ENCODE measurements around the gene NEU2. TPM values are rescaled to one million over a fixed set of nuclear protein-coding genes. Genes with fewer than 3 reads are reported as not detected.

The NEU2 gene
- total RNA-seq, 2 experiments from 2014 or later = not detected

DNA sequence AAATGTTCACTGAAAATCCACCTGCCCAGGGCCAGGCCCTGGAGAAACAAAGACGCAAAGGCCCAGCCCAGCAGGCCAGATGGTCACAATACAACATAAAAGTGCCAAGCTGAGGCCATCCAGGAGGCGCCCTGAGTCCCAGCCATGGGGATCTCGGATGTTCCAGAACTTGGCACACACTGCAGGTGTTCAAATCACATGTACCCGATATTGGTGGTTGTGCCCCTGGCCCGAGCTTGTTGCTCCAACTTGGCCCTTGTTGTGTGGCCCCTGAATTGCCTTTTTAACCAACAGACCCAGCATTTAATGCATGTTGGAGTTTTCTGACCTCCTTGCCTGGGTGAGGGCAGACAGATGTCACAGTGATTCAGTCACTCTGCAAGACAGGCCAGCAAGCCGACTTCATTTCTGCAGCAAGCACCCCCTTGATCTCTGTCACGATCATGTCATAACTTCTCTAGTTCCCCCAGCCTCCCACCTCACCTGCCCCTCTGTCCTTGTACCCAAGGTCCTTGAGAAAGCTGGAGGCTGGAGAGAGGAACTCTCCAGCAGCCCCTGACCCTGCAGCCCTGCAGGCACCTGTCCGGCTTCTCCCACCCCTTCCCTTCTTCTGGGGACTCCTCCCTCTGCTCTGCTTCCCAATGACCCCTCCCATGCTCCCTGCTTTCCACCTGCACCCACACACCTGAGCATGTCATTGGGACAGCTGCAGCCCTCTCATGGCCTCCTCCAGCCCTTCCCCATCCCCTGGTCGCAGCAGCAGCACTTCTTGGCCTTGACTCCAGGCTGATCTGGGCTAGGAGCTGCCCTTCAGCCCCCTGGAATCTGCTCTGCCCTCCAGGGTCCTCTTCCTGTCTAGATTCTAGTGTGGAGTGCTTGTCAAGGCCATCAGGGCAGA, 28.6 kb upstream of the NEU2 start:
- ChIA-PET CTCF (no interaction called here), POLR2A (no interaction called here)
- Histone ChIP-seq H3K27me3 (ENCODE audit: control insufficient read depth in 1 of 2, insufficient read depth in 2 of 2, low read length in 2 of 2) (no peaks in the 10 kb centered on the region), H3K36me3 (ENCODE audit: insufficient read depth, low read length) (no peaks in the 10 kb centered on the region), H3K4me3 (ENCODE audit: low read length) (no peak overlapping the region), H3K27ac (ENCODE audit: low read depth in 1 of 2, low read length in 2 of 2) (no peak overlapping the region), H3K9me3 (ENCODE audit: control insufficient read depth in 1 of 2, insufficient read depth in 1 of 2, low read length in 2 of 2) (no peaks in the 10 kb centered on the region), H3K4me1 (ENCODE audit: insufficient read depth, low read length) (no peaks in the 10 kb centered on the region)
- Mint-ChIP-seq H3K27ac (no peak overlapping the region), H3K9me3 (no peaks in the 10 kb centered on the region), H3K27me3 (no peaks in the 10 kb centered on the region), H3K36me3 (ENCODE audit: low read depth) (no peaks in the 10 kb centered on the region), H3K4me3 (no peak overlapping the region), H3K4me1 (ENCODE audit: low read depth) (no peaks in the 10 kb centered on the region)
- TF ChIP-seq, protein P1, sequence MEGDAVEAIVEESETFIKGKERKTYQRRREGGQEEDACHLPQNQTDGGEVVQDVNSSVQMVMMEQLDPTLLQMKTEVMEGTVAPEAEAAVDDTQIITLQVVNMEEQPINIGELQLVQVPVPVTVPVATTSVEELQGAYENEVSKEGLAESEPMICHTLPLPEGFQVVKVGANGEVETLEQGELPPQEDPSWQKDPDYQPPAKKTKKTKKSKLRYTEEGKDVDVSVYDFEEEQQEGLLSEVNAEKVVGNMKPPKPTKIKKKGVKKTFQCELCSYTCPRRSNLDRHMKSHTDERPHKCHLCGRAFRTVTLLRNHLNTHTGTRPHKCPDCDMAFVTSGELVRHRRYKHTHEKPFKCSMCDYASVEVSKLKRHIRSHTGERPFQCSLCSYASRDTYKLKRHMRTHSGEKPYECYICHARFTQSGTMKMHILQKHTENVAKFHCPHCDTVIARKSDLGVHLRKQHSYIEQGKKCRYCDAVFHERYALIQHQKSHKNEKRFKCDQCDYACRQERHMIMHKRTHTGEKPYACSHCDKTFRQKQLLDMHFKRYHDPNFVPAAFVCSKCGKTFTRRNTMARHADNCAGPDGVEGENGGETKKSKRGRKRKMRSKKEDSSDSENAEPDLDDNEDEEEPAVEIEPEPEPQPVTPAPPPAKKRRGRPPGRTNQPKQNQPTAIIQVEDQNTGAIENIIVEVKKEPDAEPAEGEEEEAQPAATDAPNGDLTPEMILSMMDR (IDR thresholded peaks at IDR 0.05) = no peak
- ATAC-seq (ENCODE audit: poor library complexity) (no peak), DNase-seq (no peak)
- intact Hi-C loops (cut with DNase I, micrococcal nuclease) = no loop called here

DNA sequence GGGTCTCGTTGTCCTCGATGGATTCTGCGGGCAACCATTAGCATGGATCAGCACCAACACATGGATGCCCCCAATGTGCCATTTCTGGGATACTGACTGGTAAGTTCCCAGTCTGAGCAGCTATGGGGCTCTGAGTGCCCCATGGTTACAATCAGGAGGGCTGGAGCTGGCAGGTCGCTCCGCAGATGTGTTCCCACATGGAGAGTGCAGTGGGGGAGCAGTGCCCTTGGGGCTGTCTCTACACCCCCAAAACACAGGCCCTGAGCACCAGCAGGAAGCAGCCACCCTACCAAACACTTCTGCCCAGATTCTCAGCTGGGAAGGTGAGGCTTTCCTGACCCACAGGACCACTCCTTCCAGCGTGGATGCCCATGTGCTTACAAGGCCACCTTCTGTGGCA, 27.4 kb upstream of the NEU2 start:
- H3K27me3 Mint-ChIP-seq = no peaks in the 10 kb centered on the region
- H3K9me3 ChIP-seq (ENCODE audit: control insufficient read depth in 1 of 2, insufficient read depth in 1 of 2, low read length in 2 of 2) = no peaks in the 10 kb centered on the region
- no peaks in the 10 kb centered on the region for H3K4me1 Mint-ChIP-seq (ENCODE audit: low read depth)
- no peak overlapping the region for H3K27ac Mint-ChIP-seq
- ChIA-PET POLR2A (no interaction called here), CTCF (no interaction called here)
- H3K27me3 ChIP-seq (ENCODE audit: control insufficient read depth in 1 of 2, insufficient read depth in 2 of 2, low read length in 2 of 2) = no peaks in the 10 kb centered on the region
- H3K9me3 Mint-ChIP-seq = no peaks in the 10 kb centered on the region
- DNase-seq (no peak), ATAC-seq (ENCODE audit: poor library complexity) (no peak)
- no peaks in the 10 kb centered on the region for H3K4me1 ChIP-seq (ENCODE audit: insufficient read depth, low read length)
- H3K36me3 ChIP-seq (ENCODE audit: insufficient read depth, low read length) = no peaks in the 10 kb centered on the region
- TF ChIP-seq, protein P1 (IDR thresholded peaks at IDR 0.05) = no peak
- H3K27ac ChIP-seq (ENCODE audit: low read depth in 1 of 2, low read length in 2 of 2) = no peak overlapping the region
- intact Hi-C loops (cut with DNase I, micrococcal nuclease) = no loop called here
- H3K4me3 ChIP-seq (ENCODE audit: low read length) = no peak overlapping the region
- H3K4me3 Mint-ChIP-seq = no peak overlapping the region
- no peaks in the 10 kb centered on the region for H3K36me3 Mint-ChIP-seq (ENCODE audit: low read depth)

DNA sequence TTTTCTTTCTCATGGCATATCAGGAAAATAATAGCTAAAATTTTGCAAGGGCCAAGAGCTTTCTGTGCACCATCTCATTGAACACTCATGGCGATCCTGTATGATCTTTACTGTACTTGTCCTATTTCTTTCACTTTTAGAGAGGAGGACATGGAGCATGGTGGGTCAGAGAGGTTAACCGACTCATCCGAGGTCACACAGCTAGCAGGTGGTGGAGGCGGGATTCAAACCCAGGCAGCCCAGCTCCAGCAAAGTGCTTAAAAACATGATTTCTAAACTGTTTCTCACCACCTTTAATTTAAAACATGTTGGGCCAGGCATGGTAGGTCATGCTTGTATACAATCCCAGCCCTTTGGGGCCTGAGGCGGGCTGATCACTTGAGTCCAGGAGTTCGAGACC, 25.8 kb upstream of the NEU2 start:
- DNase-seq = no peak
- Mint-ChIP-seq H3K4me3 (no peak overlapping the region), H3K27ac (no peak overlapping the region), H3K36me3 (ENCODE audit: low read depth) (no peaks in the 10 kb centered on the region), H3K9me3 (no peaks in the 10 kb centered on the region), H3K27me3 (no peaks in the 10 kb centered on the region), H3K4me1 (ENCODE audit: low read depth) (no peaks in the 10 kb centered on the region)
- intact Hi-C loops (cut with DNase I, micrococcal nuclease) = no loop called here
- Histone ChIP-seq H3K27me3 (ENCODE audit: control insufficient read depth in 1 of 2, insufficient read depth in 2 of 2, low read length in 2 of 2) (no peaks in the 10 kb centered on the region), H3K9me3 (ENCODE audit: control insufficient read depth in 1 of 2, insufficient read depth in 1 of 2, low read length in 2 of 2) (no peaks in the 10 kb centered on the region), H3K36me3 (ENCODE audit: insufficient read depth, low read length) (no peaks in the 10 kb centered on the region), H3K4me3 (ENCODE audit: low read length) (no peak overlapping the region), H3K4me1 (ENCODE audit: insufficient read depth, low read length) (no peaks in the 10 kb centered on the region), H3K27ac (ENCODE audit: low read depth in 1 of 2, low read length in 2 of 2) (no peak overlapping the region)
- CTCF ChIA-PET = no interaction called here
- ATAC-seq (ENCODE audit: poor library complexity) = no peak
- TF ChIP-seq, protein P1 (IDR thresholded peaks at IDR 0.05) = no peak
- POLR2A ChIA-PET = no interaction called here
